ENCODE data around the gene FCHO2.

FCHO2 gene

DNA sequence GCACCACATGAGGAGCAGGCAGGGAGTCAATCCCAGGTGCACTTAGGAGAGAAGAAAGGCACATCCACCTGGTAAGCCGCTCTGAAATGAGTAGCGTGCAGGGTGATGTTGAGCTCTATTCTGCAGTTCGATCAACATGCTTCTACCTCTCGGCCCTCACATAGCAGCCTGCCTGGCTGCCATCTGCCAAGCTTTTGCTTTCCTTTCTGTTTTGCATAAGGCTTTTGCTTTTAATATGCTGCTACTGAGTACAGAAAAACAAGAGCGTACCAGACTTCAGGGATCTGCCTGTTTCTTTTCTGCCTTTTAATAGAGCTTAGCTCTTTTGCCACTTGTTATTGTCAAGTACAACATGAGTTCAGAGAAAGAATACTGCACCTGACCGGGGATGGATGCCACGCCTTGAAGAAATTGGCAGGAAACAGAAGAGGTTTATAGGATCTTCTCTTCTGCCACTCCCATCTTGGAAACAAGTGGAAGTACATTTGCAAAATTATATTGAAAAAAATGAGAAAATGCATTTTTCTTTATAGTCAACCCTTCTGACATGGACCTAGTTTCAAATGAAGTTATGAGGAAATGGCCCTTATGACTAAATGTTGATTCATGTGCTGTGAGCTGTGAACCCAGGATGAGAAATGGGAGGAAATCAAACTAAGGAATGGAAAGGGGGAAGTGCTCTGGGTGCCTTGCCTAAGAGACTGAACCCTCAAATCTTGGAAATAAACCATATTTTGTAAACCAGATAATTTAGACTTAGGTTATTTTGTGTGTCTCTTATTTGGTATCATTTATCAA lies 4.0 kb upstream of the FCHO2 start:
- TF ChIP-seq, protein P1, sequence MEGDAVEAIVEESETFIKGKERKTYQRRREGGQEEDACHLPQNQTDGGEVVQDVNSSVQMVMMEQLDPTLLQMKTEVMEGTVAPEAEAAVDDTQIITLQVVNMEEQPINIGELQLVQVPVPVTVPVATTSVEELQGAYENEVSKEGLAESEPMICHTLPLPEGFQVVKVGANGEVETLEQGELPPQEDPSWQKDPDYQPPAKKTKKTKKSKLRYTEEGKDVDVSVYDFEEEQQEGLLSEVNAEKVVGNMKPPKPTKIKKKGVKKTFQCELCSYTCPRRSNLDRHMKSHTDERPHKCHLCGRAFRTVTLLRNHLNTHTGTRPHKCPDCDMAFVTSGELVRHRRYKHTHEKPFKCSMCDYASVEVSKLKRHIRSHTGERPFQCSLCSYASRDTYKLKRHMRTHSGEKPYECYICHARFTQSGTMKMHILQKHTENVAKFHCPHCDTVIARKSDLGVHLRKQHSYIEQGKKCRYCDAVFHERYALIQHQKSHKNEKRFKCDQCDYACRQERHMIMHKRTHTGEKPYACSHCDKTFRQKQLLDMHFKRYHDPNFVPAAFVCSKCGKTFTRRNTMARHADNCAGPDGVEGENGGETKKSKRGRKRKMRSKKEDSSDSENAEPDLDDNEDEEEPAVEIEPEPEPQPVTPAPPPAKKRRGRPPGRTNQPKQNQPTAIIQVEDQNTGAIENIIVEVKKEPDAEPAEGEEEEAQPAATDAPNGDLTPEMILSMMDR (IDR thresholded peaks at IDR 0.05; ENCODE audit: insufficient read depth, low read length, poor library complexity, severe bottlenecking), result no peak
- Histone ChIP-seq H3K36me3 (ENCODE audit: control insufficient read depth, insufficient read depth, low read length) (no peaks in the 10 kb centered on the region), H3K4me3 (replicated peaks; ENCODE audit: low read depth, low read length) (no peak overlapping the region), H3K27me3 (replicated peaks; ENCODE audit: control insufficient read depth, insufficient read depth, low read length) (no peaks in the 10 kb centered on the region)
- DNase-seq (ENCODE audit: extremely low read depth, insufficient read length), result no peak

DNA sequence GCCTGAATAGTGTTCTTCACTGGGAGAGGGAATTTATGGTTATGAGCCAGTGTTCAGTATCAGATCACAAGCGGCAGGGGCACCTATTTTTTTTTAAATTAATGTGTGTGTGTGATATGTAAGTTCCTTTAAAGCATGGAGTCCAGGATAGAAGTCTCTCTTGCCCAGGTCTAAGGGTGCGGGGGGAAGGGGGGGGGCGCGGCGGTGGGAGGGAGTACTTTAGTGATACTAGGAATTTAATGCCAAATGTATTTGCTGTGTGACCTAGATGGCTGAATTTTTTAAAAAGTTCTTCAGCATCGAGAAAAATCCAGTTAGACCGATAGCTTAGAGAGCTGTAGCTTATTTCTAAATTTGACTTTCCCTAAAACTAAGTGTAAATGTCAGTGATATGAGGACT lies 1.5 kb upstream of the FCHO2 start:
- Histone ChIP-seq H3K4me3 (replicated peaks; ENCODE audit: low read depth, low read length) (no peak overlapping the region), H3K27me3 (replicated peaks; ENCODE audit: control insufficient read depth, insufficient read depth, low read length) (no peaks in the 10 kb centered on the region), H3K36me3 (ENCODE audit: control insufficient read depth, insufficient read depth, low read length) (no peaks in the 10 kb centered on the region)
- TF ChIP-seq, protein P1 (IDR thresholded peaks at IDR 0.05; ENCODE audit: insufficient read depth, low read length, poor library complexity, severe bottlenecking), result no peak
- no peak for DNase-seq (ENCODE audit: extremely low read depth, insufficient read length)

DNA sequence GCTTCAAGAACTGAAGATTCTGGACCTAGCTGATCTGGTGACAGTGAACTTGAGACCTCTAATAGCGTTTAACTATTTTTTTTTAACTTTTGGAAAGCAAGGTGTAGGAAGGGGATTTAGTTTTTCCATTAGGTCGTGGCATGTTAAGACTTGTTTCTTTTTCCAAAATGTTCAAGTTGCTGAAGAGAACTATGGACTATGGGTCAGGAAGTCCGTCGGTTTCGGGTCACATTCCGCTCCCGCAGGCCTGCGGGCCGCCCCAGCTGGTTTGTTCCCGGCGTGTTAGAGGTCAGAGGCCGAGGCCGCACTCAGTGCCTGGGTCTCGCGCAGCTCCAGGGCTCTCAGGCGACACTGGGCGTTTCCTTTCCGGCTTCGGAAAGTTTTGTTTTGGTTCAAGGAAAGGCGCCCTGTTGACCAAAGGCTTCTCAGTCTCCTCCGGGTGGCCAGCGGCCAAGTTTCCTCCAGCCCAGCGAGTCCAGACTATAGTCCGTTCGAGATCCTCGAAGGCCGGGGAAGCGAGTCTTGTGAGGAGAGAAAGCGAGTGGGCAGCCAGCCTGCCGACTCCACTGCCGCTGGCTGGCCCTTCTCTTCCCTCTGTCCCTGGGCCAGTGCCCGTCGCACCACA lies 586 bp upstream of the FCHO2 start:
- no peak for DNase-seq (ENCODE audit: extremely low read depth, insufficient read length)

DNA sequence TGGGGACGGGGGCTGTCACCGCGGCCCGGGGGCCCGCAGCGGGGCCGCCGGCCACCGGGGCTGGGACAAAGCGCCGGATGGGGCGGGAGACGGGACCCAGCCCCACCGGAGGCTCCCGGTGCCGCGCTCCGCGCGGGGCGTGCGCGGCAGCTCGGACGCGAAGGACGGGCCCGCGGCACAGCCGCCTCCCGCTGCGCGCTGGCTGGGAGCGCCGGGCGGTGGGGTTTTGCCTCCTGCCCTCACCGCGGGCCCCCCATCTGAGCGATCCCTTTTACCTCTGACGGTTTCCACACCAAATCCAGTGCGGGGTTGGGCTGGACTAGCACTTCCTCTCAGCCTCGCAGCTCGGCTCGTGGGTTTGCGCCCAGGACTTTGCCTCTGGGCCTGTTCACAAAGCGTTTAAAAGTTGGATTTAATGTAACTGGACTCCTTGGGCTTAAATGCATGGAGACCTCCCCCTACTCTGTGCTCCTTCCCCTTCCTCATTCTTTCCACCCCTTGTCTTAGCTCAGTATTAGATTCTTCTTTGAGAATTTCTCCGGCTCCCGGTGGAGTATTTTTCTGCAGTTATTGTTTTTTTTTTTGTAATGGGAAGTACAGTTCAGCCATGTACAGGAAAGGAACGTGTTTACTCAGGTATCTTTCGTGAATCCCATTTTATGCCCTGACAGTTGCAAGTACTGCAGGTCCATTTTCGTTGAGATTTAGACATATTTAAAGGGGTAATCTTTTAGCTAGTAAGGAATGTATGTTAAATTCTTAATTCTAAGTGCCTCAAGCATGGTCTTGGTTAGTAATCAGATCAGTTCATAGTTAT lies 691 bp downstream of the FCHO2 start:
- Histone ChIP-seq H3K4me3 (replicated peaks; ENCODE audit: low read depth, low read length) (peak overlapping the region; percentile 73), H3K27me3 (replicated peaks; ENCODE audit: control insufficient read depth, insufficient read depth, low read length) (no peaks in the 10 kb centered on the region), H3K36me3 (ENCODE audit: control insufficient read depth, insufficient read depth, low read length) (no peaks in the 10 kb centered on the region)
- TF ChIP-seq, protein P1 (IDR thresholded peaks at IDR 0.05; ENCODE audit: insufficient read depth, low read length, poor library complexity, severe bottlenecking), result no peak
- DNase-seq (ENCODE audit: extremely low read depth, insufficient read length), result no peak

More for the DNA sequence above, 586 bp upstream of the FCHO2 start:
- Histone ChIP-seq H3K4me3 (replicated peaks; ENCODE audit: low read depth, low read length) (peak overlapping the region; percentile 73), H3K36me3 (ENCODE audit: control insufficient read depth, insufficient read depth, low read length) (no peaks in the 10 kb centered on the region), H3K27me3 (replicated peaks; ENCODE audit: control insufficient read depth, insufficient read depth, low read length) (no peaks in the 10 kb centered on the region)
- TF ChIP-seq, protein P1 (IDR thresholded peaks at IDR 0.05; ENCODE audit: insufficient read depth, low read length, poor library complexity, severe bottlenecking), result no peak

DNA sequence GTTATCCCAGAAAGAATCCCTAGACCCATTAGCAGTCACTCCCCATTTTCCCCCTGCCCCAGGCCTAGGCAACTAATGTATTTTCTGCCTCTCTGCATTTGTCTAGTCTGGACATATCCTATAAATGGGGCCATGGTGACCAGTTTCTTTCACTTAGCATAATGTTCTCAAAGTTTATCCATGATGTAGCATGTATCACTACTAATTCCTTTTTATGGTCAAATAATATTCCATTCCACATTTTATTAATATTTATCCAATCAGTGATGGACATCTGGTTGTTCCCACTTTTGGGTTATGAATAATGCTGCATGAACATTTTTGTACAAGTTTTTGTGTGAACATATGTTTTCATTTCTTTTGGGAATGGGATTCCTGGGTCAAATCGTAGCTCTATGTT lies 1.5 kb downstream of the FCHO2 start:
- TF ChIP-seq, protein P1 (IDR thresholded peaks at IDR 0.05; ENCODE audit: insufficient read depth, low read length, poor library complexity, severe bottlenecking), result no peak
- DNase-seq (ENCODE audit: extremely low read depth, insufficient read length), result no peak
- no peaks in the 10 kb centered on the region for H3K36me3 ChIP-seq (ENCODE audit: control insufficient read depth, insufficient read depth, low read length)
- H3K27me3 ChIP-seq (replicated peaks; ENCODE audit: control insufficient read depth, insufficient read depth, low read length), result no peaks in the 10 kb centered on the region
- H3K4me3 ChIP-seq (replicated peaks; ENCODE audit: low read depth, low read length), result no peak overlapping the region
